ENCODE data around the gene PRR29. TPM values are rescaled to one million over a fixed set of nuclear protein-coding genes. Genes with fewer than 3 reads are reported as not detected.
A peak's percentile ranks its signal among the peaks of the same experiment; 100 is the strongest.

The PRR29 gene
- total RNA-seq, 1 donor from 2014 or later, result not detected

- intact Hi-C loops (cut with micrococcal nuclease), result no loop called here
- no peaks in the 10 kb centered on the region for H3K9me3 ChIP-seq (replicated peaks)
- H3K36me3 ChIP-seq, result no peaks in the 10 kb centered on the region
- TF ChIP-seq CTCF (IDR thresholded peaks at IDR 0.05; ENCODE audit: borderline replicate concordance), result no peak
- no peak overlapping the region for H3K27ac ChIP-seq (replicated peaks)
- H3K4me1 ChIP-seq, result peaks cover 25% of the 10 kb centered on the region
- H3K27me3 ChIP-seq (ENCODE audit: low read depth), result no peaks in the 10 kb centered on the region
- DNase-seq, result no peak
- H3K4me3 ChIP-seq, result no peak overlapping the region
Measured at GRCh38 chr17:63955232-63955631, 42.9 kb upstream of the PRR29 start.

DNA sequence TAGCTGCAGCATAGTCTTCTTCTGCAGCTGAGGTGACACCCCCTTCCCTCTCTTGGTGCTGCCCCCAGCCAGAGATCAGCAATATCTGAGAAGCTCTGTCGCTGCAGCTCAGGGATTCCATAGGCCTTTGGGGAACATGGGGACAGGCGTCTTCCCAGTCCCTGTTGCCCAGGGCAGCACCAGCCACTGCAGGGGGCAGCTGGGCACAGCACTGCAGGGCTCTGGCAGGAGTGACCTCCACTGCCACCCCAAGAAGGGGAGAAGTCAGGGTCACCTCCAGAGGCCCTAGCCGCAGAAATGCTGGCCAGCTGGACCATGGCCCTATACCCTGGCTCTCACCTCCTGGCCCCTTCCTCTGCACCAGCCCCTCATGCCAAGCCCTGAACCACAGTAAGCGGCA, 42.4 kb upstream of the PRR29 start:
- no peaks in the 10 kb centered on the region for H3K9me3 ChIP-seq (replicated peaks)
- no peaks in the 10 kb centered on the region for H3K36me3 ChIP-seq
- peaks cover 27% of the 10 kb centered on the region for H3K4me1 ChIP-seq
- no peak for DNase-seq
- no peak overlapping the region for H3K4me3 ChIP-seq
- TF ChIP-seq CTCF (IDR thresholded peaks at IDR 0.05; ENCODE audit: borderline replicate concordance), result no peak
- H3K27ac ChIP-seq (replicated peaks), result no peak overlapping the region
- H3K27me3 ChIP-seq (ENCODE audit: low read depth), result no peaks in the 10 kb centered on the region
- intact Hi-C loops (cut with micrococcal nuclease), result no loop called here

- no peaks in the 10 kb centered on the region for H3K36me3 ChIP-seq
- H3K4me3 ChIP-seq, result no peak overlapping the region
- no peak overlapping the region for H3K27ac ChIP-seq (replicated peaks)
- no peak for DNase-seq
- H3K9me3 ChIP-seq (replicated peaks), result no peaks in the 10 kb centered on the region
- no peaks in the 10 kb centered on the region for H3K27me3 ChIP-seq (ENCODE audit: low read depth)
- peaks cover 33% of the 10 kb centered on the region for H3K4me1 ChIP-seq
- intact Hi-C loops (cut with micrococcal nuclease), result no loop called here
- TF ChIP-seq CTCF (IDR thresholded peaks at IDR 0.05; ENCODE audit: borderline replicate concordance), result no peak
Measured at GRCh38 chr17:63956296-63956920, 41.7 kb upstream of the PRR29 start.

DNA sequence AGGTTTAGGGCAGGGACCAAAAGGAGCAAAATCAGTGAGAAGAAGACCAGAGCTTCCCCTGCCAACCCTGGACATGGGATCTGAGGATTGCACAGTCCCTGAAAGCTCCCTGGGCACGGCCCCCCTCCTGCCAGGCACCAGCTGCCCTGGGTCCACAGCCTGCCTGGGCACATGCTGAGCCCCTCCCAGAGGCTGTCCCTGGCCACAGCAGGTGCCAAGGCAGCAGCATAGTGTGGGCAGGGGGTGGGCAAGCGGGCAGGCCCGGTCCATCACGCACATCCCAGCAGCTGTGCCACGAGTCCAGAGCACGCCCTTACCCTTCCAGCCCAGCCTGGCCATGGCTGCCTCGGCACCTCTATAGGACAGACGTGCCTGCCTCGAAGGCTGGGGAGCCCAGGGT, 38.1 kb upstream of the PRR29 start:
- intact Hi-C loops (cut with micrococcal nuclease), result no loop called here
- Histone ChIP-seq H3K4me3 (peak overlapping the region; percentile 2), H3K9me3 (replicated peaks) (no peaks in the 10 kb centered on the region), H3K4me1 (peaks cover 51% of the 10 kb centered on the region), H3K27me3 (ENCODE audit: low read depth) (no peaks in the 10 kb centered on the region), H3K36me3 (no peaks in the 10 kb centered on the region), H3K27ac (replicated peaks) (peak overlapping the region; percentile 56)
- no peak for DNase-seq
- no peak for TF ChIP-seq CTCF (IDR thresholded peaks at IDR 0.05; ENCODE audit: borderline replicate concordance)

GRCh38 chr17:63960430-63960829, 37.7 kb upstream of the PRR29 start:
- intact Hi-C loops (cut with micrococcal nuclease), result no loop called here
- no peak for DNase-seq
- no peaks in the 10 kb centered on the region for H3K9me3 ChIP-seq (replicated peaks)
- no peak overlapping the region for H3K4me3 ChIP-seq
- H3K27ac ChIP-seq (replicated peaks), result peak overlapping the region; percentile 56
- TF ChIP-seq CTCF (IDR thresholded peaks at IDR 0.05; ENCODE audit: borderline replicate concordance), result no peak
- H3K36me3 ChIP-seq, result no peaks in the 10 kb centered on the region
- peaks cover 51% of the 10 kb centered on the region for H3K4me1 ChIP-seq
- no peaks in the 10 kb centered on the region for H3K27me3 ChIP-seq (ENCODE audit: low read depth)

Measured in left ventricle myocardium inferior (tissue), 1 donor.